ENCODE measurements around the gene PSMD11.

- TF ChIP-seq CTCF (tag by site-specific recombination; IDR thresholded peaks at IDR 0.05), result no peak
- no peak for TF ChIP-seq PRDM4 (tag by site-specific recombination; IDR thresholded peaks at IDR 0.05)
- TF ChIP-seq ZBTB20 (tag by site-specific recombination; IDR thresholded peaks at IDR 0.05), result no peak
- TF ChIP-seq ZNF366 (tag by site-specific recombination; conservative IDR thresholded peaks at IDR 0.05), result no peak
- TF ChIP-seq ZNF560 (tag by site-specific recombination; IDR thresholded peaks at IDR 0.05; ENCODE audit: borderline replicate concordance), result no peak
- no peak for TF ChIP-seq ZNF433 (tag by site-specific recombination; IDR thresholded peaks at IDR 0.05; ENCODE audit: low read depth)
- no peak for TF ChIP-seq ZNF449 (tag by site-specific recombination; IDR thresholded peaks at IDR 0.05)
- no peak for TF ChIP-seq REST (tag by site-specific recombination; IDR thresholded peaks at IDR 0.05)
- TF ChIP-seq ZNF133 (tag by site-specific recombination; IDR thresholded peaks at IDR 0.05), result no peak
- TF ChIP-seq HOXD13 (CRISPR knock-in tag; IDR thresholded peaks at IDR 0.05; ENCODE audit: borderline replicate concordance), result no peak
- no peak for TF ChIP-seq ZNF404 (tag by site-specific recombination; IDR thresholded peaks at IDR 0.05)
Observed at GRCh38 chr17:32445074-32445415, 735 bp downstream of the PSMD11 start.
